Measurements from ENCODE around the gene ZNHIT3.

- no peak for TF ChIP-seq CTCF (IDR thresholded peaks at IDR 0.05)
- TF ChIP-seq POLR2A (IDR thresholded peaks at IDR 0.05), result no peak
- TF ChIP-seq EP300 (IDR thresholded peaks at IDR 0.05), result no peak
Observed at GRCh38 chr17:36485805-36486203, 677 bp upstream of the ZNHIT3 start.
